Prostate gland (tissue), 2 donors: Measurements from ENCODE around the gene DDX41. TPM values are rescaled to one million over a fixed set of nuclear protein-coding genes. Genes with fewer than 3 reads are reported as not detected.

Experiments
- DNase-seq: peaks from one replicate; pipeline ENCODE4 v3.0.0-alpha.2; 2019; ENCODE audit warnings: low spot score
- H3K27ac ChIP-seq, 2 donors: fragments of 200-600 bp; sonication (generic); 2 replicates each; pipeline ENCODE4 v1.5.1; 2017 to 2019
- H3K27me3 ChIP-seq: fragments of 200-600 bp; sonication (generic); replicated peaks from 2 replicates; pipeline ENCODE4 v1.5.1; 2019; ENCODE audit not compliant: insufficient read depth
- H3K36me3 ChIP-seq, 2 donors: fragments of 200-600 bp; sonication (generic); 1 replicate in 1 of 2; 2 replicates in 1 of 2; pipeline versions ENCODE4 v1.5.1 to v1.8.1; 2017 to 2019
- H3K4me1 ChIP-seq: fragments of 200-600 bp; sonication (generic); replicated peaks from 2 replicates; pipeline ENCODE4 v1.5.1; 2019
- H3K4me3 ChIP-seq, 2 donors: fragments of 200-600 bp; sonication (generic); 2 replicates each; pipeline ENCODE4 v1.5.1; 2017 to 2019
- H3K9me3 ChIP-seq: fragments of 200-600 bp; sonication (generic); 2 replicates; pipeline ENCODE4 v1.5.1; 2017
- POLR2A ChIP-seq: fragments of 450-650 bp; IDR thresholded peaks from one replicate; pipeline ENCODE4 v1.6.1; 2016; ENCODE audit warnings: antibody characterized with exemption, mild to moderate bottlenecking
- POLR2AphosphoS5 ChIP-seq: sonication (generic); formaldehyde crosslinking; IDR thresholded peaks from one replicate; pipeline ENCODE4 v1.6.1; 2017; ENCODE audit warnings: antibody characterized with exemption
- WGBS: methylation state at CpG from one replicate; pipeline ENCODE4 v1.1.5; 2018; 5-methylcytosine and 5-hydroxymethylcytosine counted together
- intact Hi-C: fragments of 100-400 bp; cut with DNase I; formaldehyde crosslinking; loops from one replicate; pipeline ENCODE4 v1.14.2; 2022
- total RNA-seq, 2 donors: library from RNA; depleted of rRNA; stranded (reverse); fragments of >200 nt; gene quantifications; one replicate each; pipeline ENCODE4 v1.1.0, GENCODE V29; 2016
- TF ChIP-seq, protein P1 (sequence below), 4 experiments: fragments of 200-600 bp in 2 of 4; fragments of 450-650 bp in 2 of 4; sonication (generic) in 2 of 4; IDR thresholded peaks; 1 replicate in 3 of 4; 2 replicates in 1 of 4; pipeline ENCODE4 v1.5.1; 2016 to 2019; ENCODE audit warnings: antibody characterized with exemption in 4 of 4, mild to moderate bottlenecking in 2 of 4, moderate library complexity in 2 of 4

Gene DDX41
- total RNA-seq, 2 donors from 2014 or later, result 126 to 139 TPM

DNA sequence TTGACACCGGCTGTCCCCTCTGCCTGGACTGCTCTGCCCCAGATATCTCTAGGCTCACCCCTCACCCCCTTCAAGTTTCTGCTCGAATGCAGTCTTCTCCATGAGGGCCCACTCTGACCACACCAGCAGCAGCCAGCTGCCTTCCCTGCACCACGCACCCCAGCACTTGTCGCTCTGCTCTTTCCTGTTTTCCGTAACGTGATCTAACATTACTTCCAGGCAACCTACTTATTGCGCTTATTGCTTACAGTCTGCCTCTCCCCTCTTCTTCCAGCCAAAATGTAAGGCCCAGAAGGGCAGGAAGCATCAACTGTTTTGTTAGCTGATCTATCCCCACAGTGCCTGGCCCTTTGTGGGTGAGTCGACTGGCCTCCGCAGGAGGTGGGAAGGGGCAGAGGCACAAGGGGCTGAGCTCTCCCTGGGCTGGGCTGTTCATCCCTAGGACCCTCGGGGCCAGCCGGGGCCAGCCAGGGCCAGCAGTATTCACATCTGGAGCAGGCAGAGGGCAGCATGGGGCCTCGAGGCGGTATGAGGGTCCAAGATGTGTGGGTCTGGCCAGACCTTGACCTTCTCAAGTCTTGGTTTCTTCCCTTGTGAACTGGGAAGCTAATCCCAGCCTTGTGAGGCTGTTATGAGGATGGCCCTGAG, 31.7 kb downstream of the DDX41 start:
- H3K9me3 ChIP-seq, result no peaks in the 10 kb centered on the region
- H3K27ac ChIP-seq, result no peak overlapping the region
- H3K36me3 ChIP-seq, result peaks cover 0 to 5% of the 10 kb centered on the region in 2 donors
- WGBS, result 77% methylated on average over 13 of the region's 13 CpGs
- intact Hi-C loops, result no loop called here
- no peaks in the 10 kb centered on the region for H3K4me1 ChIP-seq
- DNase-seq, result no peak
- TF ChIP-seq POLR2A (no peak), POLR2AphosphoS5 (no peak)
- TF ChIP-seq, protein P1, sequence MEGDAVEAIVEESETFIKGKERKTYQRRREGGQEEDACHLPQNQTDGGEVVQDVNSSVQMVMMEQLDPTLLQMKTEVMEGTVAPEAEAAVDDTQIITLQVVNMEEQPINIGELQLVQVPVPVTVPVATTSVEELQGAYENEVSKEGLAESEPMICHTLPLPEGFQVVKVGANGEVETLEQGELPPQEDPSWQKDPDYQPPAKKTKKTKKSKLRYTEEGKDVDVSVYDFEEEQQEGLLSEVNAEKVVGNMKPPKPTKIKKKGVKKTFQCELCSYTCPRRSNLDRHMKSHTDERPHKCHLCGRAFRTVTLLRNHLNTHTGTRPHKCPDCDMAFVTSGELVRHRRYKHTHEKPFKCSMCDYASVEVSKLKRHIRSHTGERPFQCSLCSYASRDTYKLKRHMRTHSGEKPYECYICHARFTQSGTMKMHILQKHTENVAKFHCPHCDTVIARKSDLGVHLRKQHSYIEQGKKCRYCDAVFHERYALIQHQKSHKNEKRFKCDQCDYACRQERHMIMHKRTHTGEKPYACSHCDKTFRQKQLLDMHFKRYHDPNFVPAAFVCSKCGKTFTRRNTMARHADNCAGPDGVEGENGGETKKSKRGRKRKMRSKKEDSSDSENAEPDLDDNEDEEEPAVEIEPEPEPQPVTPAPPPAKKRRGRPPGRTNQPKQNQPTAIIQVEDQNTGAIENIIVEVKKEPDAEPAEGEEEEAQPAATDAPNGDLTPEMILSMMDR (IDR thresholded peaks at IDR 0.05), result no peak
- no peaks in the 10 kb centered on the region for H3K27me3 ChIP-seq
- no peak overlapping the region for H3K4me3 ChIP-seq

DNA sequence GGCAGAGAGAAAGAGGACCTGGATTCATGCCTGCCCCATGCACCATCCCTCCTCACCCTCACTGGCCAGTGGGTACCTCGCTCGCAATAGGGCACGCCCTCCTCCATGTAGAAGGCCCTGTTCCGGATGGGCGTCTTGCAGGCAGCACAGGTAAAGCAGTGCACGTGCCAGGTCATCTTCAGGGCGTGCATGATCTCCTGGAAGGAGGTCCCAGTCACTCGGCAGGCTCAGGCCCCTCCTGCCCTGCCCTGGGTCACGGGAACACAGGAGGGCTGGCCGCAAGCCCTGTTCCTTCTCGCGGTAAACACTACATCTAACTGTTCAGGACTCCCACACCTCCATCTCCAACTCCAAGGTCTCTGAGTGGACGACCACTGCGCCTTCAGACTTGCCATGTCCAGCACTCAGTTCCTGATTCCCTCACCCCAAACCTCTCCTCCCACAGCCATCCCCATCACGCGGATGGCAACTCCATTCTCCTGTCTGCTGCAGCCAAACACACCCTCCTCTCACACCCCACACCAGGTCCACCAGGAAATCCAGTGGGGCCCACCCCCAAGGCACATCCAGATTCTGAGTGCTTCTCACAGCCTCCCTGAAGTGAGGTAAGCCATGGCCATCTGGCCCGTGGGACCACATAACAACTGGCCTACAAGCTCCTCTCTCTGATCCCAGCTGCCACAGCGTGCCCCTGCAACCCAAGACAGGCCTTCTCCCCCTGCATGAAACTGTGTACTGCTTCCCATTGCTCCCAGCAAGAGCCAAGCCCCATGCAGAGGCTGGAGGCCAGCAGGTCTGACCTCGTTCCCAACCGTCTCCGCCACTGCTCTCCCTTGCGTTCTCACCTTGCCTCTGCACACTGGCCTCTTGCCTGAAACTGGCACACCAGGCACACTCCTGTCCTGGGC, 32.5 kb downstream of the DDX41 start:
- peaks cover 7% of the 10 kb centered on the region for H3K4me1 ChIP-seq

DNA sequence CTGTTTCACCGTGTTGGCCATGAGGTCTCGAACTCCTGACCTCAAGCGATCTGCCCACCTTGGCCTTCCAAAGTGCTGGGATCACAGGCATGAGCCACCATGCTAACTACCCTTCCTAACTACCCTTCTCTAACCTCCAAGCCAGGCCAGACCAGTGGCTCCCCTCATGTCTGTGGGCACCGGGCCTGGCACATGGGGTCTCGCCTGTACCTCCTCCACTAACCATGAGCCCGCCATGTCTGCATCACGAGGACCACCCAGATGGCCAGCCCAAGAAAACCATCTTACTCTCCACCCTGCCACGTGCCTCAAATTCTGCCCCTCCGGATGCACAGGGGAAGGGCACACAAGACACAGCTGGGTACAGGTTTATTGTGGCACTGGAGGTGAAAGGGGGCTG, 33.7 kb downstream of the DDX41 start:
- Histone ChIP-seq H3K4me1 (peaks cover 13% of the 10 kb centered on the region), H3K4me3 (no peak overlapping the region), H3K27ac (no peak overlapping the region), H3K9me3 (no peaks in the 10 kb centered on the region), H3K27me3 (no peaks in the 10 kb centered on the region), H3K36me3 (peaks cover 0 to 3% of the 10 kb centered on the region in 2 donors)
- TF ChIP-seq, protein P1 (IDR thresholded peaks at IDR 0.05), result no peak
- no peak for DNase-seq
- intact Hi-C loops, result no loop called here
- 89% methylated on average over 9 of the region's 9 CpGs for WGBS

More for the DNA sequence above, 32.5 kb downstream of the DDX41 start:
- intact Hi-C loops, result no loop called here
- no peaks in the 10 kb centered on the region for H3K9me3 ChIP-seq
- peaks cover 0 to 5% of the 10 kb centered on the region in 2 donors for H3K36me3 ChIP-seq
- DNase-seq, result no peak
- WGBS, result 74% methylated on average over 22 of the region's 22 CpGs
- H3K27ac ChIP-seq, result no peak overlapping the region
- no peaks in the 10 kb centered on the region for H3K27me3 ChIP-seq
- TF ChIP-seq, protein P1 (IDR thresholded peaks at IDR 0.05), result no peak
- TF ChIP-seq POLR2AphosphoS5 (no peak), POLR2A (no peak)
- no peak overlapping the region for H3K4me3 ChIP-seq

DNA sequence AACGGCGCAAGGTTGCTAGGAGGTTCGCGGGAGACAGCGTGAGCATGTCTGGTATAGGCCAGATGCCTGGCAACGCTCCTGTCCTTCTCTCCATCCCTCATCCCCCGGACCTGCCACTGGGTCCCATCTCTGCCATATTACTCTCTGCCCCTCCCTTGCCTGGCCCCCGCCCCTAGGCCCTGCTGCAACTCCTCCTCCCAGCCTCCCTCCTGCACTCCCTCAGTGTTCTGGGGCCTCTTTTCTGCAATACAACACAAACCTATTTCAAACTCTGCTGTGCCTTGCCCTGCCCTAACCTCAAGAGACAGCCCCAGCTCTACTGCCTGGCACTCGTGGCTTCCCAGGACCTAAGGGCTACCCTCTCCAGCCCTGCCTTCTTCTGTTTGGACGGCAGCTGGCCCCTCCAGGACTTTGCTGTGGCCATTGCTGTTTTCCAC, 34.4 kb downstream of the DDX41 start:
- Histone ChIP-seq H3K9me3 (no peaks in the 10 kb centered on the region), H3K27ac (no peak overlapping the region), H3K36me3 (no peaks in the 10 kb centered on the region), H3K4me1 (peaks cover 13% of the 10 kb centered on the region), H3K27me3 (no peaks in the 10 kb centered on the region), H3K4me3 (no peak overlapping the region)
- no peak for DNase-seq
- TF ChIP-seq, protein P1 (IDR thresholded peaks at IDR 0.05), result no peak
- TF ChIP-seq POLR2AphosphoS5 (no peak), POLR2A (no peak)
- intact Hi-C loops, result no loop called here
- 87% methylated on average over 10 of the region's 10 CpGs for WGBS
